GM21528 (cell line): ENCODE data around the gene FOXL1.

Experiments
- ATAC-seq: cut with Tn5 transposase; IDR thresholded peaks from one replicate; pipeline ENCODE4 v1.9.1; 2021; ENCODE audit warnings: mild to moderate bottlenecking, moderate library complexity; ENCODE audit not compliant: unreplicated experiment, low FRiP score

FOXL1 gene

DNA sequence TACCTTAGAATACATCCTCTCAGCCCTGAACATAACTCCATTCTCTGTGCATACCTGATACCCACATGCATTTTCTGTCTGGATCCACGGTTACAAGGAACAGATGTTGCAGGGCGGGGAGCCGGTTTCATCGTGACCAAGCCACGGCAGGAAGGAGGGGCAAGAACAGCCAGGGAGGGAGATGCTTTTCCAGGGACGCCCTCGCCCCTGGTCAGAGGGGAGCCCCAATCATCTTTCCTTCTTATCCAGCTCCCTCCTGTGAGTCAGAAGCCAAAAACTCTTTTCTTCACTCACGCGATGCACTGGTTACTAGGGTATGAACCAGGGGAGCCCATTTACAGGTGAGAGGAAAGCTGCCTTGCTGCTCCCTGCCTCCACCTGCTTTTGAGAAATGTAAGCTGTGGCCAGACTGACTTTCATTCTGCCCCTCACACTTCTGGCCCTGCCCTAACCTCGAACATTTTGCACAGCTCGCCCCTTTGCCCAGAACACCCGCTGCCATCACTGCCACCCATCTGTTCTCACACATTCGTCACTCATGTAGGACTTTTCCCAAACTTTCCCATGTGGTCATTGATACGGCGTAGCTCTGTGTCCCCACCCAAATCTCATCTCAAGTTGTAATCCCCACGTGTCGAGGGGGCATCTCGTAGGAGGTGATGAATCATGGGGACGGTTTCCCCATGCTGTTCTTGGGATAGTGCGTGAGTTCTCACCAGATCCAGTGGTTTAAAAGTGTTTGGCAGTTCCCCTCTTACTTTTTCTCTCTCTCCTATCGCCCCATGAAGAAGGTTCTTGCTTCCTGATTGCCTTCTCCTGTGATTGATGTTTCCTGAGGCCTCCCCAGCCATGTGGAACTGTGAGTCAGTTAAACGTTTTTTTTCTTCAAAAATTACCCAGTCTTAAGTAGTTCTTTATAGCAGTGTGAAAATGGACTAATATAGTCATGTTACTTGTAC is 20.5 kb downstream of the FOXL1 start:
- no peak for ATAC-seq

DNA sequence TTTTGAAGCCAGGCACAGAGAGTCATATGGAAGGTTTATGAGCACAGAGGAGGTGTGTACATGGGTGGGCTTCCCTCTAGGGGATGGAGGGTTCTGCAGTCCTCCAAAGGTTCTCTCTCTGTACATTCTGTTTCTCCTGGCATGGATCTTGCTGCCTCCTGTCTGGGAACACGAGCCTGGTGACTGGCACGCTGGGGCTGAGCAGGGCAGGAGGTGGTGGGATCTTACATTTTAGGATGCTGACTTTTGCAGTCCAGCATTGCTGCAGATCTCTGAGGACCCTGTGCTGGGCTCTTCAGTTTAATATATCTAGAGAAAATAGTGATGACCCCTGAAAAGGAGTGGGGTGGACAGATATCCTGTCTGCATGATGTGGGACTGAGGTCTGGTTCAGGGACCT is 23.0 kb downstream of the FOXL1 start:
- ATAC-seq = no peak

DNA sequence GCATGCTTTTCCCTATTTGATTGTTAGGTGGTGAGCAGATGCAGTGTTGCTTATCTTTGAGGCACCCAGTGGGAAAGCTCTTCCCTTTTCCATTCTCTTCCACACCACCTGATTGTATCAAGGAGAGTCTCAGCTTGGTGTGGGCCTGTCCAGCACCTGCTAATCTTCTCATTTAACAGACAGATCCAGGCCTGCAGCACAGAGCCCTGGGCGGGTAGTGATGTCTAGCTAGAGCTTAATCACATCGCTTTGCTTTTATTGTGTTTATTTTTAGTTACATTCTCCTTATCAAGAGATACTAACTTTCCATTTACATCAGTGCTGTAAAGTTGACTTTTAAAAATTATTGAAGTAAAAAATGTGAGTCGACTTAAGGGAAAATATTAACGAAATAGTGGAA is 24.2 kb downstream of the FOXL1 start:
- ATAC-seq = no peak

DNA sequence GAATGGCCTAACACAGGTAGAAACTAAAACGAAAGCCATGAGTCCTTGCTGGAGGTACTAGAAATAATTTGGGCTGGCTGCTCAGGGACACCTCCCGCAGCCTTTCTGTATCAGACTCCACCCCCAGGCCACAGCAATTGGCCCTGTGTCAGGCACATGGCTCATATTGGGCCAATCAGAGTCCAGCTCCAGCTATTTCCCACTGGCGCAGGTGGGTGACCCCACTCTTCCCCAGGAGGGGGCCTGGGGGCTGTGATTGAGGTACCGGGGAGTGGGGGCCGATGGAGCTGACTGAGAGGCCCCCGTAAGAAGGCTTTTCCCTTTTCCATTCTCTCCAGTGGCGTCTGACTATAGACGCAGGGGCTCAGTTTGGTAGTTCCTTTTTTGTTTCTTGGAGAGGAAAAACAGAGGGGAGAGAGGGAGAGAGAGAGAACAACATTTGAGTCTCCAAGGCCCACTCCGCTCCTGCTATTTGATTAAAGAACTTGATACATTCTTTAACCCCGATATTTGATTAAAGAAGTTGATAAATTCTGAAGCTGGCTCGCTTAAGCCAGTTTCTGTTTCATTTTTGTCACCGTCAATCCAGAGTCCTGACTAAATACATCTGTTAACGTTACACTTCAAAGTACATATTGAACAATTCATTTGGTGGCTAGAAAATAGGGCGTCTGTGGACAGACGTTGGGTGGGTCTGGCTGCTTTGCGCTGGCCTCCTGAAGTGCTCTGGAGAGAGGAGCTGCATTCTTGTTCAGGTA is 26.3 kb downstream of the FOXL1 start:
- ATAC-seq = no peak

DNA sequence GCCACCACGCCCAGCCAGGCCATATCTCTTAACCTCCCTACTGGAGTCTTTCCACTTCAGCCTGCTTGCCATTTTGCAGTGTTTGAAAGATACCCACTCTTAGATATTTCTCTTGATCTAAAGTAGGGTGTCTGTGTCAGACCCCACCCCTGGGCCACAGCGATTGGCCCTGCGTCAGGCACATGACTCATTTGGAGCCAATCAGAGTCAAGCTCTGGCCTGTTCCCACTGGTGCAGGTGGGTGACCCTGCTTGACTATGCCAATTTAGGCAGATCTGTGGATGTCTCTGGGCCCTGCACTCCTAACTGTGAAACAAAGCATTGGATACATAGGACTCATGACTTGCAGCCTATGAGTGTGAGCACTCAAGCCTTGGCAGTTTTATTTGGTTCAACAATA is 27.6 kb downstream of the FOXL1 start:
- no peak for ATAC-seq

DNA sequence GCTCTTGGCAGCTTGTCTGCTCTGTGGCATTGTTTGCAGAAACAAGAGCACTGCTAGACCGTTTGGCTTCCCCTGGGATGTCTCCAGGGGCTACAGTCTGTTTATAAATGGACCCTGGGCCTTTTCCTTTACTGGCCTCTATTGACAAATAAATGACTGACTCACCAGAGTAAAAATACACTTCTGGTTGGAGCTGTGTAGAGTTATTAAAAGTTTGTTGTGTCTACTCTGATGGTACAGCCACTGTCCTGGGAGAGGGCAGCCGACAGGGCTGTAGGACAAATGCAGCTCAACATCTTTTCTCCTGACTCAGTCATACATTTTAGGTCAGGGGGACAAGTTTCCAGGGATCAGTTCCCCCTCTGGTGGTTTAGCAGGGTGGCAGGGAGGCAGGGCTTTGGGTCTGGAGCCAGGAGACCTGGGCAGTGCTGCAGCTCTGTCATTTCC is 30.0 kb downstream of the FOXL1 start:
- ATAC-seq = no peak

DNA sequence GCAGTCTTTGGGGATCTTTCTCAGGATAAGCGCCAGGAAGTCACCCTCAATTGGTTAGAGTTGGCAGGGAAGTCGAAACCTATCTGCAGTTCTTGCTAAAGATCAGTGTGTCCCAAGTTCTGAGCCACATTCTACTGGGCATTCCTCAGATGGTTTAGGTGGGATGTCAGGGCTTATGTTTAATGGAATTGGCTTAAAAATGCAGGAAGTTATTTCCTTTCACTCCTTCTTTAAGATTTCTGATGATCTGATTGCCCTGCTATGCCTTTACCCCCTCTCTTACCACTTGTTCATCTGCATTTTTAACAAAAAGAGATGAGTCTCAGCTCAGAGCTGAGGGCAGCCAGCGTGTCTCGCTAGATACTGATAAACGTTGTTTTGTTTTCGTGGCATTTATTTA is 30.8 kb downstream of the FOXL1 start:
- no peak for ATAC-seq

DNA sequence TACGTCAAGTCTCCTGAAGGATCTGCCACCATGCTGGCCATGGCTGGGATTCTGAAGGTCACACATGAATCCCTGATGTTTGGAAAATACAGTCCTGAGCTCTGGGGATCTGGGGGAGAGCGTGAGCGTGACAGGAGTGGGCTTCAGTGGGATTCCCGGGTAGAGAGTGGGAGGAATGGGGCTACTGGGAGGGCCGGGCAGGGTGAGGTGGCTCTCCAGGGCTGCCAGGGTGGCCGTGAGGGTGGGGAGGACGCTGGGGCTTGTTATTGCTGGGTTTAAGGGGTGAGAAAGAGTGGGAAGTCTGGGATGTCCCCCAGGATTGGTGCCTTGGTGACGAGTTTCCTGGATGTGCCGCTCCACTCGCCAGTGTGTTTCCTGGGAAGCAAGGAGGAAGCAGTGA is 31.3 kb downstream of the FOXL1 start:
- no peak for ATAC-seq

DNA sequence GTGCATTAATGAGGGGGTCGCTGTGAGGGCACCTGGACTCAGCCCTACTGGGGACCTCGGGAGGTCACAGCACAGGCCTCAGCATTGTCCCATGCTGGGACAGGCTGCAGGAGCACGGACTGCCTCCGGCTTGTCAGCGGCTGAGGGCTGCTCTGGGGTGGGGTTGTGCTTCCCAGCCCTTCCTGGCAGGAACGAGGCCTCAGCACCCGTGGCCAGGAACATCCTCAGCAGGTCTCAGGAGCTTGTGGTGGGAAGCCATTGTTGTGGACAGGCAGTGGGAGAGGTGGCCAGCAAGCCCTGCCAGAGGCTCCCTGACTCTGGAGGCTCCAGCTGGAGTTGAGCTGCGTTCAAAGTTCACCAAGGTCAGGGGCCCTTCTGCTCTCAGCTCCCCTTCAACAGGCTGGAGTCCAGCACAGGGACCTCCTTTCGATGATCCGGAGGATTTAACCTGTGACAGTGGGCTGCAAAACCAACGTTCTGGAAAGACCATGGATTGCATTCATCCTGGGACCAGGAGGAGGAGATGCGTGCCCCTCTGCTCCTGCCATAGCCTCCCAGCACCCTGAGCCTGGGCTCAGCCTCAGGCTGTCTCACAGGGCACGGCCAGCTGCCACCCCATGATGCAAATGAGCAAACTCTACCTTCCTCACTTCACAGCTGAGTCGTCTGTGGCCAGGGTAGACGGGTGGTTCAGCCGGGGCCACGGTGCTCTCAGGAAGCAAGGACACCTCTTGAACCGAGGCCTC is 32.6 kb downstream of the FOXL1 start:
- no peak for ATAC-seq

DNA sequence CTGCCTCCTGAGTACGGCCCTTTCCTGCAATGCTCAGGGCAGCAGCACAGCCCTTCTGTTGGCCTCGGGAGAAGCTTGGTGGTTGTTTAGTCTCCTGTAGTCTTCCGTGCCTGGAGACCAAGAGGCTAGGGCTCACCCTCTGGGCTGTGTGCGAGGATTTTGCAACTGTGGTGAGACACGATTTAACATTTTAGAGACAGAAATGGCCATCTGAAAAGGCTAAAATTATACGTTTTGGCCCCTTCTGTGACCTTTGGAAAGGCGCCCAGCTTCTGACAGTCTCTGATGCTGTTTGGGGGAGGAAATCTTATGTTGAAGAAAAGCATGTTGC is 33.1 kb downstream of the FOXL1 start:
- no peak for ATAC-seq

DNA sequence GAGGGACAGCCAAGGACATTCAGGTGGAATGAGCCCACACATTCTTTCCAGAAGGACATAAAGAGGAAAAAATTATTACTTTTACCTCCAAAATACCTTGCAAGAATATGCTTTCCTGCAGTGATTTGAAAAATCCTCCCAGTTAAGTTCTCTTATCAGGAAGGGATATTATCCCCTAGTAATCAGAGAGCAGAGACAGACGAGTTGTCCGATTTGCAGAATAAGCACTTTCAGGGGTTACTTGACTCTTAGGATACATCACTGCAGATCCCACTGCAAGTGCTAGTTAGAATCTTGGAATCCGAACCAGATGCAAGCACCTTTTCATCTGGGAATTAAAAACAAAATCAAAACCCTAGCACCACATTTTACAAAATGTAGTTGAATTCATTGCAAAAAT is 33.6 kb downstream of the FOXL1 start:
- no peak for ATAC-seq

DNA sequence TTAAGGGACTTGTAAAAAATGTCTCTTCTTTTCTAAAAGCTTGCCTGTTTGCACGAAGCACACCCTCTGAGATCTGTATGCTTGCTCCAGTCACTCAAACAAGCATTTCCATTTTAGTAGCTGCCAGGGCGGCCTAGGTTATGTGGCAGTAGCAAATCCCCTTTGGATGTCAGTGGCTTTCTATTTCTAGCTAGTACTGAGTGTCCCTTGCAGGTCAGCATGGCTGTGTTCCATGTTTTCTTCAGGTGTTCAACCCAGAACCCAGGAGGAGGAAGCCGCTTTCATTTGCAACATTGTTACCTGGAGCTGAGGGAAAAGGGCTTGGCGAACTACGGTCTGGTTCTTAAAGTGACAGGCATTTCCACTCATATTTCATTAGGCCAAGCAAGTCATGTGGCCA is 36.4 kb downstream of the FOXL1 start:
- no peak for ATAC-seq

DNA sequence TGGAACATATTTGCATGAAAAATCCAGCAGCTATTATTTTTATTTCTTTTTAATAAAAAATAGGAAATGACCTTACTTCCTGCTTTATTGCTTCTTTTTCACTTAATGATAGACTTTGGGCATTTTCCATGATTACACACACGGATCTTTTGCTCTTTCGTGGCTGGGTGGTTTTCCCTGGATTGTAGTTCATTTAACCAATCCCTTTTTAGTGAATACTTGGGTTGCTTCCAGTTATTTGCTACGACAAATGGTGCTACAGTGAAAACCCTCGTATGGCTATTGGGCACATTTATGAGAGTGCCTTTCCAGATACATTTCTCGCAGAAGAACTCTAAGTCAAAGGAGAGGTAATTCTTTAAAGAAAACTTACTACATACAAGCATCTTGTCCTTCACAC is 38.6 kb downstream of the FOXL1 start:
- ATAC-seq = no peak

DNA sequence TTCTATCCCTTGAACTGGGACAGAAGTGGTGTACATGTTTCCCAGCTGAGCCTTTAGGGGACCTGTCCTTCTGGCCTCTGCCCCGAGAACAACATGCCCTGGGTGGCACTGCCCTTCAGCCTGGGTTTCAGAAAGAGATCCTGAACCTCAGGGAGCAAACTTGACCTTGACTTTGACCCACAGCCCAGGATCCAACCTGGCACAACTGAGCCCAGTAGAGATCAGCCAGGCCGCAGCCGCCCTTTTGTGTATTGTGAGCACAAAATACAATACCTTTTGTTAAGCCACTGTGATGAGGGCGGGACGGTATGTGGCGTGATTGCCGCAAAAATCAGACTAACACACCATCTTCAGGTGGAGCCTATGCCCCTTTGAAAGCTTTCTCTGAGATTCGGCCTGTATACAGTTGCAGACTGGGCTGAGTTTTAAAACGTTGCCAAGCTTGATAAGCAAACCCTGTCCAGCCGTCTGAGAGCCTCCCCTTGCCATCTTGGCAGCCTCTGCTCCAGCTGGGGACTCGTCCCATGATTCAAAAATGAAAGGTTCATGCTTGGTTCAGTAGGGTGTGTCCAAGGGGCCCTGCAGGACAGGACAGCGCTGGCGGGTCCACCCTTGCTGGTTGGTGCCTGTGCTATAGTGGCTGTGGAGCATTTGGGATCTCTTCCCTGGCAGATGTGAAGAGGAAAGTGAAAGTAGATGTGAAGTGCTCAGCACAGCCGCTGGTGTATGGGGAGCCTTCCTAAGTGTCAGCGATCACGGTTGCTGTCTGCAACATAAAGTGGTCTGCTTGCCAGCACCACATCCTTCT is 40.3 kb downstream of the FOXL1 start:
- no peak for ATAC-seq

DNA sequence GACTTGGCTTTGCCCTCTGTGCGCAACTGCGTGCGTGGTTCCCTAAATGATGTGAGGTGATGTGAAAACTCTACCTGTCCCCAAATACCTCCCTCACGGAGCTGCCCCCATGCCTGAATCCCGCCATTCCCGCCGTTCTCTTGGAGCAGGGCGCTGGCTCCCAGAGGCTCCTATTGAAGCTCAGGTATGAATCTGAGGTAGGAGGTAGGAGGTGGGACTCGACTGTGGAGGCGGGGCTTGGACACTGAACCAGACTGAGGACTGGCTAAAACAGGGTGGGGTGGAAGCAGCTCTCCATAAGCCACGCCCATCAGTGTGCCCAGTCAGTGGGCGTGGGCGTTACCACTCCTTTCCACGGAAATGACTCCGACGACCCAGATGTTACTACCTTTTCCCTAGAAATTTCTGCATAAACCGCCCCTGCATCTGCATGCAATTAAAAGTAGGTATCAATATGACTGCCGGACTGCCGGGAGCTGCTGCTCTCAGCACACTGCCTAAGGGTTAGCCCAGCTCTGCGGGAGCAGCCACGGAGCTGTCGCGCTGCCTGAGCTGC is 41.0 kb downstream of the FOXL1 start:
- ATAC-seq = no peak

DNA sequence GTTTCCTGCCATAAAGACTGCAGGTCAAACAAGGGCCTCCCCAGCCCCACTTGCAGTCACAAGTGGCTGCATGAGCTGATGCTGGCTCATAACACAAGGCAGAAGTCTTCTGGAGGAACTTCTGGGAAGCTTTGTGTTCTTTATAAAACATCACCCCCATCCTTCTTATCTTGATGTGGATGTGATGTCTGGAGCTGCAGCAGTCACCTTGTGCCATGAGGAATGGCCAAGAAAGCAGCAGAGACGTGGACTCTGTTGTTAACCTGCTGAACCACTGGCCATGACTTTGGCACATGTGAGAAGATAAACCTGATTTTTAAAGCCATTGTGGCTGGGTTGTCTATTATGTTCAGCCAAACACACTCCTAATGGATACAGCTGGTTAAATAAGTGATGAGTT is 41.8 kb downstream of the FOXL1 start:
- no peak for ATAC-seq

DNA sequence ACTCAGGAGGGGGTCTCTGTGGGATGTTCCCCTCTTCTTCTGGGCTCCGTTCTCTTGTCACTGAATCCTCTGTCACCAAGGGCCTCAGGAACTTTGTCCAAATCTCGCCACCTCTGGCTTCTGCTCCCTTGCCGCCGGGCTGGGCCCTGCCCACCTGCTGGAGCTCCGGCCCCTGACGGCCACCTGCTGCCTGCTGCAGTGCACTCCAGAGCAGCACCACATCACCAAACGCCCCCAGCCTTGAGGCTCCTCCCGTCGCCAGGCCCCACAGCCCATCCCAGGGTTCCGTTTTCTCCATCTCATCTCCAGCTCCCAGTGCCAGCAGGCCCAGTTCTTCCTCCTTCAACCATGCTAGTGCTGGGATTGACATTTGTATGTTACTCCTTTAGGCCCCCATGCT is 43.6 kb downstream of the FOXL1 start:
- no peak for ATAC-seq

DNA sequence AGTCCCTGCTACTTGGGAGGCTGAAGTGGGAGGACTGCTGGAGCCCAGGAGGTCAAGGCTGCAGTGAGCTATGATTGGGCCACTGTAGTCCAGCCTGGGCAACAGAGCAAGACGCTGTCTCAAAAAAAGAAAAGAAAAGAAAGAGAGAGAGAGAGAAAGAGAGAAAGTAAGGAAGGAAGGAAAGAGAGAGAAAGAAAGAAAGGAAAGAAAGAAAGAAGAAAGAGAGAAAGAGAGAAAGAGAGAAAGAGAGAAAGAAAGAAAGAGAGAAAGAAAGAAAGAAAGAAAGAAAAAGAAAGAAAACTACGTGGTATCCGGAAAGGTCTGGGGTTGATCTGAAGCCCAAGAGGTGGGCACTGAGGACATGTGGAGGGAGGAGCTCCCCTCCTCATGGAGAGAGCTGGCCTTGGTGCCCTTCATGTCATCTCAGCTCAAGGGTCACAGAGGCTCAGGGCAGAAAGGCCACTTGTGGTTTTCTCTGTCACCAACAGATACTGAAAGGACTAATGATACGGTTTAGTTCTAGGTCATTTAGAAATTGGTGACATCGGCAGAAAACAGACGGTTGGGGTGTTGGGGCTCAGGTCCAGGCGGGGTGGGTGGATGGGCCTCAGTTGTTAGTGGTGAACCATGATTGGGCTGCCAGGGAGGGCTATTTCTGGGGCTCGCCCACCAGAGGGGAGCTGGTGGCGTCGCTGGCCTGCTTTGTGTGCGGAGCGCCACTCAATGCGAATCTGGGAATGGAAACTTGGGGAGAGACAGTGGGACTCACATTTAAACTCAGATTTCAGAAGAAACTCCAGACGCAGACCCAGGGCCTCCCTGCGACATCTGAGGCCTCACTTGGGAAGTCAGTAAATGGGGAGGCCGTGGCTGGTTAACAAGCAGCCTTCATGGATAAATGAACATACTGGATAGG is 44.6 kb downstream of the FOXL1 start:
- ATAC-seq = no peak

DNA sequence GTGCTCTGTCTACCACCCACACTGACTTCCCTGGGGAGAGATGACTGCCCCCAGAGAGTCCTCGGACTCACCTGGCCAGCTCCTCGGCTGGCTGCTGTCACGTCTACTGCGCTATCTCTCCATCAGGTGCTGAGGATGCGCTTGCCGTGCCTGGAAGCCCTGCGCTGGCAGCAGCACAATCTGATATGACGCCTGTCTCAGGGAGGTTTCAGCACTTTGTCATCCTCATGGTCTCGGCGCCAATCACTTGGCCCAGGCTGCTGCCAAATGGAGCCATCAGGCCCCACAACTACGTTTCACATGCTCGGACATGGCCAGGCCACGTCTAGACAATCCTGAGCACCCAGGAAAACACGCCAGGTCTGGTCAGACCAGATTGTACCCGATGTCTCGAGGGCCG is 46.7 kb downstream of the FOXL1 start:
- ATAC-seq = no peak
